SK-N-MC (cell line): ENCODE measurements around the gene CLOCK.
A peak's percentile ranks its signal among the peaks of the same experiment; 100 is the strongest.

Experiments used
- DNase-seq: peaks from one replicate; pipeline ENCODE4 v3.0.0-alpha.2; 2011; ENCODE audit warnings: low read depth, low spot score
- H3K27ac ChIP-seq: fragments of 200-600 bp; sonication (generic); 2 replicates; pipeline ENCODE4 v1.5.1; 2016; ENCODE audit warnings: mixed run types
- H3K36me3 ChIP-seq: fragments of 200-600 bp; sonication (generic); 2 replicates; pipeline ENCODE4 v1.6.1; 2017; ENCODE audit warnings: antibody characterized with exemption, low read length, mixed read lengths; ENCODE audit not compliant: insufficient read depth
- H3K4me3 ChIP-seq: fragments of 200-600 bp; sonication (generic); 2 replicates; pipeline ENCODE4 v1.5.1; 2016
- H3K9ac ChIP-seq: fragments of 200-600 bp; sonication (generic); 2 replicates; pipeline ENCODE4 v1.8.0; 2017; ENCODE audit warnings: mixed run types, mixed read lengths; ENCODE audit not compliant: insufficient read length
- H3K9me3 ChIP-seq: fragments of 200-600 bp; sonication (generic); 2 replicates; pipeline ENCODE4 v1.6.1; 2017; ENCODE audit warnings: low read depth, mild to moderate bottlenecking, antibody characterized with exemption, low read length, moderate library complexity, mixed read lengths
- EZH2 ChIP-seq: fragments of 200-600 bp; sonication (generic); IDR thresholded peaks from one replicate; pipeline ENCODE4 v1.6.1; 2017; ENCODE audit warnings: antibody characterized with exemption
- FOXP2 ChIP-seq: optimal IDR thresholded peaks from 2 replicates; pipeline ENCODE3; 2011; ENCODE audit warnings: mild to moderate bottlenecking, moderate library complexity; ENCODE audit not compliant: insufficient read depth; ENCODE audit errors: extremely low read length, control extremely low read depth
- POLR2AphosphoS5 ChIP-seq: IDR thresholded peaks from 2 replicates; pipeline ENCODE4 v1.6.1; 2012; ENCODE audit warnings: mild to moderate bottlenecking, low read depth, low read length, borderline replicate concordance

The CLOCK gene

GRCh38 chr4:55483315-55483714 is 63.4 kb downstream of the CLOCK start:
- Histone ChIP-seq H3K36me3 (peaks cover 34% of the 10 kb centered on the region), H3K9ac (no peak overlapping the region), H3K27ac (no peak overlapping the region), H3K4me3 (no peak overlapping the region), H3K9me3 (no peaks in the 10 kb centered on the region)
- DNase-seq, result no peak
- TF ChIP-seq POLR2AphosphoS5 (no peak), EZH2 (no peak), FOXP2 (no peak)

GRCh38 chr4:55475394-55476243 is 71.1 kb downstream of the CLOCK start:
- Histone ChIP-seq H3K4me3 (no peak overlapping the region), H3K9me3 (no peaks in the 10 kb centered on the region), H3K9ac (no peak overlapping the region), H3K36me3 (peaks cover 44% of the 10 kb centered on the region), H3K27ac (no peak overlapping the region)
- DNase-seq, result no peak
- no peak for TF ChIP-seq FOXP2
- TF ChIP-seq EZH2, result no peak
- TF ChIP-seq POLR2AphosphoS5, result no peak

GRCh38 chr4:55469979-55470378 is 76.7 kb downstream of the CLOCK start:
- DNase-seq, result no peak
- H3K9ac ChIP-seq, result no peak overlapping the region
- H3K9me3 ChIP-seq, result no peaks in the 10 kb centered on the region
- TF ChIP-seq POLR2AphosphoS5 (no peak), EZH2 (no peak)
- H3K27ac ChIP-seq, result no peak overlapping the region
- peaks cover 42% of the 10 kb centered on the region for H3K36me3 ChIP-seq
- H3K4me3 ChIP-seq, result no peak overlapping the region

GRCh38 chr4:55468724-55469123 is 78.0 kb downstream of the CLOCK start:
- Histone ChIP-seq H3K4me3 (no peak overlapping the region), H3K36me3 (peaks cover 29% of the 10 kb centered on the region), H3K27ac (no peak overlapping the region), H3K9me3 (no peaks in the 10 kb centered on the region), H3K9ac (no peak overlapping the region)
- TF ChIP-seq FOXP2, result no peak
- TF ChIP-seq POLR2AphosphoS5, result no peak
- no peak for TF ChIP-seq EZH2
- DNase-seq, result no peak

GRCh38 chr4:55466001-55466400 is 80.7 kb downstream of the CLOCK start:
- H3K9me3 ChIP-seq, result no peaks in the 10 kb centered on the region
- H3K36me3 ChIP-seq, result peaks cover 28% of the 10 kb centered on the region
- no peak for TF ChIP-seq EZH2
- no peak for TF ChIP-seq FOXP2
- TF ChIP-seq POLR2AphosphoS5, result no peak
- H3K27ac ChIP-seq, result no peak overlapping the region
- no peak overlapping the region for H3K4me3 ChIP-seq
- no peak overlapping the region for H3K9ac ChIP-seq
- no peak for DNase-seq

- no peak overlapping the region for H3K9ac ChIP-seq
- no peak for DNase-seq
- no peak for TF ChIP-seq EZH2
- TF ChIP-seq FOXP2, result no peak
- TF ChIP-seq POLR2AphosphoS5, result no peak
- no peaks in the 10 kb centered on the region for H3K9me3 ChIP-seq
- no peak overlapping the region for H3K4me3 ChIP-seq
- no peak overlapping the region for H3K27ac ChIP-seq
- H3K36me3 ChIP-seq, result peaks cover 11% of the 10 kb centered on the region; the same call in 1 of the 2 replicates
These were observed 88.1 kb downstream of the CLOCK start for GRCh38 chr4:55458611-55459010.

GRCh38 chr4:55458164-55458563 is 88.5 kb downstream of the CLOCK start:
- no peak for DNase-seq
- peaks cover 11% of the 10 kb centered on the region; the same call in 1 of the 2 replicates for H3K36me3 ChIP-seq
- TF ChIP-seq EZH2 (no peak), POLR2AphosphoS5 (no peak), FOXP2 (no peak)
- no peak overlapping the region for H3K9ac ChIP-seq
- no peak overlapping the region for H3K27ac ChIP-seq
- H3K4me3 ChIP-seq, result no peak overlapping the region
- H3K9me3 ChIP-seq, result no peaks in the 10 kb centered on the region

GRCh38 chr4:55450566-55450965 is 96.1 kb downstream of the CLOCK start:
- H3K9ac ChIP-seq, result no peak overlapping the region
- H3K36me3 ChIP-seq, result peaks cover 44% of the 10 kb centered on the region
- DNase-seq, result no peak
- no peak for TF ChIP-seq EZH2
- TF ChIP-seq POLR2AphosphoS5, result no peak
- TF ChIP-seq FOXP2, result no peak
- H3K27ac ChIP-seq, result no peak overlapping the region
- H3K9me3 ChIP-seq, result no peaks in the 10 kb centered on the region
- H3K4me3 ChIP-seq, result no peak overlapping the region

- peak; percentile 12 for DNase-seq
- H3K9ac ChIP-seq, result no peak overlapping the region
- 0 out of 2 replicates have a peak overlapping the region, but pooled peaks have one; percentile 16 for H3K27ac ChIP-seq
- TF ChIP-seq FOXP2 (no peak), EZH2 (no peak), POLR2AphosphoS5 (no peak)
- no peak overlapping the region for H3K4me3 ChIP-seq
- H3K36me3 ChIP-seq, result peaks cover 38% of the 10 kb centered on the region
- H3K9me3 ChIP-seq, result no peaks in the 10 kb centered on the region
These were observed 98.9 kb downstream of the CLOCK start for GRCh38 chr4:55447831-55448230.
